Activated CD8-positive, alpha-beta T cell treated with anti-CD3 and anti-CD28 coated beads for 36 hours (primary cell): ENCODE results near the gene TTYH3. TPM values are rescaled to one million over a fixed set of nuclear protein-coding genes. Genes with fewer than 3 reads are reported as not detected.

Experiments
- ATAC-seq: fragments of 200-7000 bp; cut with Tn5 transposase; one replicate; pipeline ENCODE4 v1.10.0; 2021; ENCODE audit warnings: mild to moderate bottlenecking, moderate library complexity
- CTCF ChIA-PET: fragments of 350-600 bp; sonication (Branson Sonifier 250); formaldehyde crosslinking; loops from one replicate; lab custom pipeline; 2021; ENCODE audit warnings: antibody characterized with exemption; lab: Charles Lee
- POLR2A ChIA-PET: fragments of 350-600 bp; sonication (Branson Sonifier 250); formaldehyde crosslinking; loops from one replicate; lab custom pipeline; 2021; ENCODE audit warnings: antibody characterized with exemption; lab: Charles Lee
- DNase-seq: peaks from one replicate; pipeline ENCODE4 v3.0.0-alpha.2; 2020
- H3K27ac Mint-ChIP-seq: one replicate; pipeline ENCODE4 v1.8.0; 2021; ENCODE audit warnings: mild to moderate bottlenecking, mixed read lengths
- H3K27me3 Mint-ChIP-seq: one replicate; pipeline ENCODE4 v1.8.0; 2021; ENCODE audit warnings: mixed read lengths
- H3K36me3 Mint-ChIP-seq: one replicate; pipeline ENCODE4 v1.8.0; 2021; ENCODE audit warnings: low read depth, mixed read lengths
- H3K4me1 Mint-ChIP-seq: one replicate; pipeline ENCODE4 v1.8.0; 2021; ENCODE audit warnings: low read depth, mixed read lengths
- H3K4me3 Mint-ChIP-seq: one replicate; pipeline ENCODE4 v1.8.0; 2021; ENCODE audit warnings: mild to moderate bottlenecking, moderate library complexity, mixed read lengths
- H3K9me3 Mint-ChIP-seq: one replicate; pipeline ENCODE4 v1.8.0; 2021; ENCODE audit warnings: mixed read lengths
- CTCF ChIP-seq: fragments of 200-600 bp; IDR thresholded peaks from one replicate; pipeline ENCODE4 v1.8.0; 2022; ENCODE audit warnings: antibody characterized with exemption, mild to moderate bottlenecking
- intact Hi-C: fragments of 100-400 bp; cut with micrococcal nuclease; formaldehyde crosslinking; loops from one replicate; pipeline ENCODE4 v1.10.0; 2022
- total RNA-seq, 2 experiments: library from RNA; stranded (reverse); gene quantifications; one replicate each; pipeline ENCODE4 v1.2.3, GENCODE V29; 2021

The TTYH3 gene
- total RNA-seq, 2 experiments from 2014 or later = 30.3 to 32.3 TPM

- Mint-ChIP-seq H3K9me3 (no peaks in the 10 kb centered on the region), H3K4me1 (peaks cover 26% of the 10 kb centered on the region), H3K36me3 (no peaks in the 10 kb centered on the region), H3K27ac (peak overlapping the region; percentile 89), H3K27me3 (no peaks in the 10 kb centered on the region), H3K4me3 (peak overlapping the region; percentile 64)
- ATAC-seq (peak; percentile 86), DNase-seq (peak; percentile 84)
- ChIA-PET POLR2A (interaction anchor here (1.1 to 1.3 kb wide), 4 partner anchors 10 to 53 kb away, joined by 3 to 6 read pairs (median 4); no protein-coding TSS in a partner anchor), CTCF (interaction anchor here (0.6 to 1.6 kb wide), 8 partner anchors 10 to 194 kb away, joined by 3 to 9 read pairs (median 4); no protein-coding TSS in a partner anchor)
- TF ChIP-seq CTCF = no peak
- intact Hi-C loops = no loop called here
These were observed 13.6 kb downstream of the TTYH3 start for GRCh38 chr7:2645274-2645868.

- DNase-seq (no peak), ATAC-seq (no peak)
- Mint-ChIP-seq H3K36me3 (no peaks in the 10 kb centered on the region), H3K9me3 (no peaks in the 10 kb centered on the region), H3K27ac (no peak overlapping the region), H3K27me3 (no peaks in the 10 kb centered on the region), H3K4me1 (peaks cover 24% of the 10 kb centered on the region), H3K4me3 (no peak overlapping the region)
- CTCF ChIA-PET = interaction anchor here (1.5 to 1.6 kb wide), 2 partner anchors 35 to 38 kb away, joined by 3 to 5 read pairs; no protein-coding TSS in a partner anchor
- POLR2A ChIA-PET = interaction anchor here (1.2 kb wide), 2 partner anchors 51 to 52 kb away, joined by 4 to 5 read pairs; no protein-coding TSS in a partner anchor
- intact Hi-C loops = no loop called here
- TF ChIP-seq CTCF = no peak
These were observed 14.5 kb downstream of the TTYH3 start for GRCh38 chr7:2646336-2646679.

- peaks cover 23% of the 10 kb centered on the region for H3K4me1 Mint-ChIP-seq
- no peak overlapping the region for H3K4me3 Mint-ChIP-seq
- H3K27me3 Mint-ChIP-seq = no peaks in the 10 kb centered on the region
- no peak for DNase-seq
- ATAC-seq = no peak
- CTCF ChIA-PET = no interaction called here
- no peaks in the 10 kb centered on the region for H3K9me3 Mint-ChIP-seq
- intact Hi-C loops = no loop called here
- H3K27ac Mint-ChIP-seq = no peak overlapping the region
- H3K36me3 Mint-ChIP-seq = no peaks in the 10 kb centered on the region
- no peak for TF ChIP-seq CTCF
- POLR2A ChIA-PET = interaction anchor here (1.2 kb wide), 1 partner anchor 52 kb away, joined by 4 read pairs; no protein-coding TSS in a partner anchor
These were observed 15.1 kb downstream of the TTYH3 start for GRCh38 chr7:2646680-2647571.

GRCh38 chr7:2647594-2648172, 15.9 kb downstream of the TTYH3 start:
- Mint-ChIP-seq H3K4me1 (peaks cover 23% of the 10 kb centered on the region), H3K27me3 (no peaks in the 10 kb centered on the region), H3K27ac (no peak overlapping the region), H3K9me3 (no peaks in the 10 kb centered on the region), H3K4me3 (no peak overlapping the region), H3K36me3 (no peaks in the 10 kb centered on the region)
- no peak for TF ChIP-seq CTCF
- ChIA-PET POLR2A (interaction anchor here (0.6 kb wide), 1 partner anchor 162 kb away, joined by 3 read pairs; no protein-coding TSS in a partner anchor), CTCF (no interaction called here)
- intact Hi-C loops = no loop called here
- ATAC-seq (no peak), DNase-seq (no peak)
